Neutrophil (primary cell): ENCODE measurements around the gene TRDN.

Experiments used
- H3K27ac ChIP-seq: fragments of 200-600 bp; sonication (generic); 2 replicates; pipeline ENCODE4 v1.5.1; 2016; ENCODE audit warnings: mild to moderate bottlenecking, moderate library complexity
- H3K27me3 ChIP-seq: fragments of 200-600 bp; sonication (generic); 2 replicates; pipeline ENCODE4 v1.6.0; 2016; ENCODE audit warnings: mild to moderate bottlenecking
- H3K36me3 ChIP-seq: fragments of 200-600 bp; sonication (generic); 2 replicates; pipeline ENCODE4 v1.5.1; 2017
- H3K4me1 ChIP-seq, 2 experiments: fragments of 200-600 bp in 1 of 2; sonication (generic) in 1 of 2; 1 replicate in 1 of 2; 2 replicates in 1 of 2; pipeline versions ENCODE4 v1.5.1 to v1.6.1; 2013 to 2016; ENCODE audit warnings: low read depth in 1 of 2, low read length in 1 of 2, mild to moderate bottlenecking in 1 of 2, moderate library complexity in 1 of 2; ENCODE audit not compliant: control insufficient read depth in 1 of 2, insufficient read depth in 1 of 2
- H3K4me3 ChIP-seq, 2 experiments: fragments of 200-600 bp in 1 of 2; sonication (generic) in 1 of 2; 1 replicate in 1 of 2; 2 replicates in 1 of 2; pipeline ENCODE4 v1.5.1; 2013 to 2016; ENCODE audit warnings: low read depth in 1 of 2, low read length in 1 of 2, mild to moderate bottlenecking in 1 of 2, moderate library complexity in 1 of 2
- H3K9me3 ChIP-seq: fragments of 200-600 bp; sonication (generic); 2 replicates; pipeline ENCODE4 v1.5.1; 2016
- TF ChIP-seq, protein P1 (sequence below): fragments of 200-600 bp; sonication (generic); IDR thresholded peaks from 2 replicates; pipeline ENCODE4 v1.5.1; 2016; ENCODE audit warnings: antibody characterized with exemption

TRDN gene

DNA sequence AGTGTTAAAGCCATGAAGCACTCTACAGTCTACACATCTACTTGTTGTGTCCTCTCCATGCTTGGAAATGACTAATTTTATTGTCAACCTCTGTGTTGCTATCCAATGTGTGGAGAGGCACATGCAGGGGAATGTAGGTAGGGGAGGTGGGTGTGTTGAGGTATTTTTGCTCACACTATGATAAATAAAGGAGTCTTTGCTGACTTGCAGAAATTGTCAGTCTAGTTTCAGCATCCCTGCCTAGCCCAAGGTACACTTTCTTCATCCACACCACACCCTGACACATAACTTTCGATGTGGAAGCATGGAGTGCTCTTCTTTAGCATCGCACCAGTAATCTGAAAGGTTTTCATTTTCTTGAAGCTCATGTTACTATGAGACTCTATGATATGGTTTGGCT is 264.0 kb downstream of the TRDN start:
- H3K27me3 ChIP-seq, result no peaks in the 10 kb centered on the region
- no peaks in the 10 kb centered on the region for H3K4me1 ChIP-seq

DNA sequence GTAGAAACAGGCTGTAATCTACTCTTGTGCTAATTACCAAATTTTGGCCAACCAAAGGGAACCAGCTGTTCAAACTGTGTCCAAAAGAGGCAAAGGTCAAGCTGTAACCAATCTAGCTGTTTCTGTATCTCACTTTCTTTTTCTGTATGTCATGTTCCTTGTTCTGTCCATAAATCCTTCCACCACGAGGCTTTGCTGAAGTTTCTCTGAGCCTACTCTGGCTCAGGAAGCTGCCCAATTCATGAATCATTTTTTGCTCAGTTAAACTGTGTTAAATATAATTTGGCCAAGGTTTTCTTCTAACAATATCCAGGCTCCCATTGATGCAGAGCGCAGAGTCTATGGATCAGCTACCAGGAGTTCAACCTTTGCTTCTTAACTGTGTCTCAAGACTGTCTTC is 272.8 kb downstream of the TRDN start:
- Histone ChIP-seq H3K9me3 (no peaks in the 10 kb centered on the region), H3K36me3 (no peaks in the 10 kb centered on the region), H3K4me1 (no peaks in the 10 kb centered on the region), H3K4me3 (no peak overlapping the region), H3K27ac (no peak overlapping the region), H3K27me3 (no peaks in the 10 kb centered on the region)
- TF ChIP-seq, protein P1, sequence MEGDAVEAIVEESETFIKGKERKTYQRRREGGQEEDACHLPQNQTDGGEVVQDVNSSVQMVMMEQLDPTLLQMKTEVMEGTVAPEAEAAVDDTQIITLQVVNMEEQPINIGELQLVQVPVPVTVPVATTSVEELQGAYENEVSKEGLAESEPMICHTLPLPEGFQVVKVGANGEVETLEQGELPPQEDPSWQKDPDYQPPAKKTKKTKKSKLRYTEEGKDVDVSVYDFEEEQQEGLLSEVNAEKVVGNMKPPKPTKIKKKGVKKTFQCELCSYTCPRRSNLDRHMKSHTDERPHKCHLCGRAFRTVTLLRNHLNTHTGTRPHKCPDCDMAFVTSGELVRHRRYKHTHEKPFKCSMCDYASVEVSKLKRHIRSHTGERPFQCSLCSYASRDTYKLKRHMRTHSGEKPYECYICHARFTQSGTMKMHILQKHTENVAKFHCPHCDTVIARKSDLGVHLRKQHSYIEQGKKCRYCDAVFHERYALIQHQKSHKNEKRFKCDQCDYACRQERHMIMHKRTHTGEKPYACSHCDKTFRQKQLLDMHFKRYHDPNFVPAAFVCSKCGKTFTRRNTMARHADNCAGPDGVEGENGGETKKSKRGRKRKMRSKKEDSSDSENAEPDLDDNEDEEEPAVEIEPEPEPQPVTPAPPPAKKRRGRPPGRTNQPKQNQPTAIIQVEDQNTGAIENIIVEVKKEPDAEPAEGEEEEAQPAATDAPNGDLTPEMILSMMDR, result no peak

More for the DNA sequence above, 264.0 kb downstream of the TRDN start:
- no peak overlapping the region for H3K27ac ChIP-seq
- H3K36me3 ChIP-seq, result no peaks in the 10 kb centered on the region
- no peak overlapping the region for H3K4me3 ChIP-seq
- TF ChIP-seq, protein P1, result no peak
- no peaks in the 10 kb centered on the region for H3K9me3 ChIP-seq

DNA sequence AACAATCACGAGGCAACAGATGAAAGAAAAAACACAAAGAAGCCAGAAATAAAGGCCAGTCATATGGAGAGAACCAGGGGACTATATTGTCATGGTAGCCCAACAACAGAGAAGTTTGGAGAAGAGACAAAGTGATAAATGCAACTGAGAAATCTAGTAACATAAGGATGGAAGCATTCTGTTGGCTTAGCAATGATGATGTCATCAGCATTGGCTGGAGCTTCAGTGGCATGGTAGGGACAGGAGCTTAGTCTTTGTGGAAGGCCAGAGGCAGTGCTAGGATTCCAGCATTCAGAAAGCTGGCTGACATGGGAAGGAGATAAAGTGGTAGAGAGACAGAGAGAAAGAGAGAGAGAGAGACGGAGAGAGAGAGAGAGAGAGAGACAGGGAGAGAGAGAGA is 276.4 kb downstream of the TRDN start:
- H3K27me3 ChIP-seq, result no peaks in the 10 kb centered on the region
- no peaks in the 10 kb centered on the region for H3K36me3 ChIP-seq
- TF ChIP-seq, protein P1, result no peak
- no peak overlapping the region for H3K4me3 ChIP-seq
- no peaks in the 10 kb centered on the region for H3K9me3 ChIP-seq
- H3K27ac ChIP-seq, result no peak overlapping the region
- H3K4me1 ChIP-seq, result no peaks in the 10 kb centered on the region

DNA sequence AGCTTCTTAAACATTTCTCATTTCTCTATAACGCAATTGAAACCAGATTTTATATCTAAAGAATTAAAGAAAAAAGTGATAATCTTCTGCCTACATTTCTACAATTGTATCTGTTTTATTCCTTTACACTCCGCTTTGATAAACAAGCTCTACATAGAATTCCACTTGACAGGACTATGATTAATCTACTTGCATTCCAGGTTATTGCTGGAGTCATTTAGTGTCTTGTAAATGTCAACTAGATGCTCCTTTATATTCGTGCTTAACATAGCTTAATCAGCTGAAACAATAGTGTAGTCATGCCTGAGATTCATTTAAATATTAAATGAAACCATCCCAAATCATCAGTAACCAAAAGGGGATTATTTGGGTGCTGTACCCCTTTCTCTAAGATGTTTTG is 284.0 kb downstream of the TRDN start:
- no peaks in the 10 kb centered on the region for H3K4me1 ChIP-seq
- H3K27me3 ChIP-seq, result no peaks in the 10 kb centered on the region
- no peak overlapping the region for H3K4me3 ChIP-seq
- TF ChIP-seq, protein P1, result no peak
- H3K27ac ChIP-seq, result no peak overlapping the region
- no peaks in the 10 kb centered on the region for H3K36me3 ChIP-seq
- no peaks in the 10 kb centered on the region for H3K9me3 ChIP-seq

DNA sequence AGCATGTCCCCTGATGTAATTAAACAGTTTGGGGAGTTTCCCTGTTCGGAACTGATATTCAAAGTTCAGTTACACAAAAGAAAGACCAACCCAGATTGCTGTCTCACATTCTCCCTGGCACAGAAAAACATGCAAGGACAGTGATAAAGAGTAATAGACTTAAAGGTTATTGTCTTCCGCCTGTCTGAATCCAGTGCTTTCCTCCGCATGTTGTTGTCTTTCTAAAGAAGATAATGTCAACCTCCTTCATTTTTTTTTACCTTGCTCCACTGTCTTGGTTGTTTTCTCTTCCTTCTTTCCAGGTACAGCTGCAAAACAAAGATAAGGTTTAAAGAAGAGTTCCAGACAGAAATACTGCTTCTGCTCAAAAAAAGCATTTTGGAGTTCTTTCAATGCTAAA is 284.5 kb downstream of the TRDN start:
- TF ChIP-seq, protein P1, result no peak

DNA sequence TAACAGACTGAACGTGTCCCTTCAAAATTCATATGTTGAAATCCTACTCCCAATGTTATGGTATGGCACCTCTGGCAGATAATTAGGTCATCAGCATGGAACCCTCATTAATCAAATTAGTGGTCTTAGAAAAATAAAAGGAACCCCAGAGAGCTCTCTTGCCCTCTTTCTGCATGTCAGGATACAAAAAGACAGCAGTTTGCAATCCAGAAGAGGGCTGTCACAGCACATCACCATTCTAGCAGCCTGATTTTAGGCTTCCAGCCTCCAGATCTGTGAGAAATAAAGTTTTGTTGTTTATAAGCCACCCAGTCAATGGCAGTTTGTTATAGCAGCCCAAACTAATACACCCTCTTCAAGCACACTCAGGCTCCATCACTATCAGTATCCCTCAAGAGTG is 292.9 kb downstream of the TRDN start:
- Histone ChIP-seq H3K9me3 (no peaks in the 10 kb centered on the region), H3K27me3 (no peaks in the 10 kb centered on the region), H3K36me3 (no peaks in the 10 kb centered on the region), H3K4me1 (no peaks in the 10 kb centered on the region), H3K4me3 (no peak overlapping the region), H3K27ac (no peak overlapping the region)
- TF ChIP-seq, protein P1, result no peak

More for the DNA sequence above, 284.5 kb downstream of the TRDN start:
- Histone ChIP-seq H3K27me3 (no peaks in the 10 kb centered on the region), H3K4me3 (no peak overlapping the region), H3K4me1 (no peaks in the 10 kb centered on the region), H3K36me3 (no peaks in the 10 kb centered on the region), H3K9me3 (no peaks in the 10 kb centered on the region), H3K27ac (no peak overlapping the region)
